Thoracic aorta (tissue), 2 donors: ENCODE measurements around the gene CNKSR1. TPM values are rescaled to one million over a fixed set of nuclear protein-coding genes. Genes with fewer than 3 reads are reported as not detected.
"Not testable (repeated sequence)": the region's sequence is repeated elsewhere in the genome, so short reads cannot be mapped to it uniquely, and the experiment has no call there.

ENCODE experiments used
- ATAC-seq: fragments of 150-250 bp; one replicate; pipeline ENCODE4 v1.8.0; 2017; ENCODE audit warnings: low read depth; ENCODE audit not compliant: insufficient number of reproducible peaks, low FRiP score
- DNase-seq: peaks from one replicate; pipeline ENCODE4 v3.0.0-alpha.2; 2020; ENCODE audit warnings: low spot score
- H3K27ac ChIP-seq, 2 donors: fragments of 200-600 bp; sonication (generic); 1 replicate in 1 of 2; 2 replicates in 1 of 2; pipeline ENCODE4 v1.5.1; 2016; ENCODE audit warnings: mild to moderate bottlenecking in 2 of 2, moderate library complexity in 2 of 2
- H3K27me3 ChIP-seq: fragments of 200-600 bp; sonication (generic); replicated peaks from 2 replicates; pipeline ENCODE4 v1.6.0; 2016; ENCODE audit warnings: mild to moderate bottlenecking; ENCODE audit not compliant: insufficient read depth
- H3K36me3 ChIP-seq: fragments of 200-600 bp; sonication (generic); one replicate; pipeline ENCODE4 v1.5.1; 2016
- H3K4me1 ChIP-seq, 2 donors: fragments of 200-600 bp; sonication (generic); 1 replicate in 1 of 2; 2 replicates in 1 of 2; pipeline versions ENCODE4 v1.5.1 to v1.6.0; 2016; ENCODE audit warnings: low read depth in 2 of 2, mild to moderate bottlenecking in 1 of 2; ENCODE audit not compliant: control insufficient read depth in 1 of 2
- H3K4me3 ChIP-seq: fragments of 200-600 bp; sonication (generic); 2 replicates; pipeline ENCODE4 v1.5.1; 2016; ENCODE audit warnings: mild to moderate bottlenecking
- H3K9me3 ChIP-seq: fragments of 200-600 bp; sonication (generic); 2 replicates; pipeline ENCODE4 v1.5.1; 2016
- CTCF ChIP-seq: fragments of 200-600 bp; sonication (generic); IDR thresholded peaks from one replicate; pipeline ENCODE4 v1.5.1; 2019; ENCODE audit warnings: antibody characterized with exemption
- total RNA-seq, 2 donors: library from RNA; depleted of rRNA; stranded (reverse); fragments of >200 nt; gene quantifications; one replicate each; pipeline versions ENCODE4 v1.1.0 to v1.2.3, GENCODE V29; 2016

Gene CNKSR1
- total RNA-seq, 2 donors from 2014 or later = 5.8 to 17.5 TPM

- Histone ChIP-seq H3K27me3 (no peaks in the 10 kb centered on the region), H3K4me1 (no peaks in the 10 kb centered on the region), H3K9me3 (no peaks in the 10 kb centered on the region), H3K4me3 (no peak overlapping the region), H3K27ac (no peak overlapping the region), H3K36me3 (no peaks in the 10 kb centered on the region)
- ATAC-seq (no peak), DNase-seq (no peak)
- no peak for TF ChIP-seq CTCF
Observed at GRCh38 chr1:26218906-26219494, 41.7 kb downstream of the CNKSR1 start.

DNA sequence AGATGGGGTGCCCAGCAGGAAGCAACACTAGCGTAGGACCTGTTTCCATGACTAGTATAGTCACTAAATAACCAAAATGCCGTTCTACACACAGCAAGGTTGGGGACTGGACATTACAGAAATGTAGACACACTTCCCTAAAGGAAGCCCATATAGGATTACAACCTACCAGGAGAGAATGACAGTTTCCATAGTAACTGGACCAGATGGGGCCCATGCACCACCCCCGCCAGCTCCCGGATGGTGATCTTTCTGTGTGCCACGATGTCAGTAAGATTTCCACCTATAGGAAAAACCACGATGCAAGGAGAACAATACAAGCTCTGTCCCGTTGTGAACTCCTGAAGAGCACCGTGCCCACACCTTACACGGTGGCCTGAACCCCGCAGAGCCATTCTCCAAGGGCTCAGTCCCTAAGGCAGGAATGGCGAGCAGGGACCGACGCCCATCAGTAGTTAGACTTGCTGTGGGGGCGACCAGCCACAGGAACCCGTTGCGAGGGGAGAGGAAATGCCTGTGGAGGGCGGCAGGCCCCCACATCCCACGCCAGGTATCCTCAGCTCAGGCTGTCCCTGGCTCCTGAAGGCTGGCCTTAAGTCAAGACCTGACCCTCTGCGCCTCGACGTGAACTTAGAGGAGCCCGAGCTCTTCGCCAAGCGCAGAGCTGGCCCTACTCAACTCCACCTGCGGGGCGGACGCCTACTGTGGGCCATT is 43.1 kb downstream of the CNKSR1 start:
- H3K27ac ChIP-seq = no peak overlapping the region
- no peak for ATAC-seq
- peaks cover 0 to 6% of the 10 kb centered on the region in 2 donors for H3K4me1 ChIP-seq
- H3K4me3 ChIP-seq = no peak overlapping the region
- no peak for TF ChIP-seq CTCF
- H3K27me3 ChIP-seq = no peaks in the 10 kb centered on the region
- no peak for DNase-seq
- no peaks in the 10 kb centered on the region for H3K9me3 ChIP-seq
- no peaks in the 10 kb centered on the region for H3K36me3 ChIP-seq

GRCh38 chr1:26221094-26221493 is 43.8 kb downstream of the CNKSR1 start:
- no peaks in the 10 kb centered on the region for H3K27me3 ChIP-seq
- ATAC-seq = no peak
- DNase-seq = no peak

GRCh38 chr1:26224606-26225005 is 47.3 kb downstream of the CNKSR1 start:
- DNase-seq (no peak), ATAC-seq (no peak)
- Histone ChIP-seq H3K36me3 (no peaks in the 10 kb centered on the region), H3K27me3 (no peaks in the 10 kb centered on the region), H3K4me1 (peaks cover 5 to 16% of the 10 kb centered on the region in 2 donors), H3K27ac (no peak overlapping the region), H3K4me3 (no peak overlapping the region), H3K9me3 (no peaks in the 10 kb centered on the region)
- TF ChIP-seq CTCF = no peak

More at GRCh38 chr1:26221094-26221493, 43.8 kb downstream of the CNKSR1 start:
- H3K36me3 ChIP-seq = no peaks in the 10 kb centered on the region
- no peak overlapping the region for H3K4me3 ChIP-seq
- H3K9me3 ChIP-seq = no peaks in the 10 kb centered on the region
- TF ChIP-seq CTCF = no peak
- no peak overlapping the region for H3K27ac ChIP-seq
- peaks cover 5 to 13% of the 10 kb centered on the region in 2 donors for H3K4me1 ChIP-seq

DNA sequence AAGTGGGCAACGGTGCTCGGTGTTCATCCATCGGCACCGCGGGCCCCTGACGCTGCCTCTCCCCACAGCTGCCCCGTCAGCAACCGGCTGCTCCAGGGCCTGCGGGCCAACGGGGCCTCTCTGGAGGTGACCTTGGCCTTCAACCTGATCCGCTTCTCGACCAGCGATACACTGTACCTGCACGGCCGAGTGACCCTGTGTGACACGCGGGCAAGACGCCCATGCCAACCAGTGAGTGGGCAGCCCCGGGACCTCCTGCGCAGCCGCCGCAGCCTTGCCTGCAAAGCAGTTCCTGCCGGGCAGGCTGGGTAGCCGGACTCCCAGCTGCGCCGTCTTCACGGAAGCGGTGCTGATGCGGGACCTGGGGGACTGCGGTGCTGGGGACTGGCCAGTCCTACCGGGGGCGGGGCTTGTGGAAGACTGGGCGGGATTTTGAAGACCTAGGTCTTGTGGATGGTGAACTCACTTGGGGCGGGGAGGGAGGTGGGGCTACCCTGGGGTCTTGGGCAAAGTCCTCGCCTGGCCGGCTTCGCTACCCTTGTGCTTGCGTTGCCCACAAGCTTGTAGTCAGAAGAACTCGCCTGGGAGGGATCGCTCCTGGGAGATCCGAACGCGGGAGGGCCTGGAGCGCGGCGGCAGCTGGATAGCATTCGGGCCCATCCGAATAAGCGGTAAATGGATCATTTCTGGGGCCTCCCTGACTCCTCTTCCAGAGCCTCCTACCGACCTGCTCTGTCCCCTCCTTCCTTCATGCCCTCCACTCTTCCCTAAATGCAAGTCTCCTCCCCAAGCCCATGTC is 47.9 kb downstream of the CNKSR1 start:
- no peak for DNase-seq
- TF ChIP-seq CTCF = no peak
- Histone ChIP-seq H3K36me3 (no peaks in the 10 kb centered on the region), H3K9me3 (no peaks in the 10 kb centered on the region), H3K27me3 (no peaks in the 10 kb centered on the region), H3K27ac (no peak overlapping the region), H3K4me3 (peak overlapping the region; percentile 63), H3K4me1 (peaks cover 5 to 16% of the 10 kb centered on the region in 2 donors)
- ATAC-seq = no peak

DNA sequence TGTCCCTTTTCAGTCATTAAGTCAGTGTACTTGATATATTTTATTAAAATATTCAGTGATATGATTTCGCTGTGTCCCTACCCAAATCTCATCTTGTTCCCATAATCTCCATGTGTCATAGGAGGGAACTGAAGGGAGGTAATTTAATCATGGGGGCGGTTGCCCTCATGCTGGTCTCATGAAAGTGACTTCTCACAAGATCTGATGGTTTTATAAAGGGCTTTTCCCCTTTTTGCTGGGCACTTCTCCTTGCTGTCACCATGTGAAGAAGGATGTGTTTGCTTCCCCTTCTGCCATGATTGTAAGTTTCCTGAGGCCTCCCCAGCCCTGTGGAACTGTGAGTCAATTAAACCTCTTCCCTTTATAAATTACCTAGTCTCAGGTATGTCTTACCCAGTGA is 53.4 kb downstream of the CNKSR1 start:
- not testable (repeated sequence) for H3K27ac ChIP-seq, H3K36me3 ChIP-seq, H3K27me3 ChIP-seq, DNase-seq, H3K4me3 ChIP-seq, ATAC-seq, H3K9me3 ChIP-seq
- peaks cover 6 to 17% of the 10 kb centered on the region in 2 donors for H3K4me1 ChIP-seq
